Measurements from ENCODE around the gene TRIM54.

DNA sequence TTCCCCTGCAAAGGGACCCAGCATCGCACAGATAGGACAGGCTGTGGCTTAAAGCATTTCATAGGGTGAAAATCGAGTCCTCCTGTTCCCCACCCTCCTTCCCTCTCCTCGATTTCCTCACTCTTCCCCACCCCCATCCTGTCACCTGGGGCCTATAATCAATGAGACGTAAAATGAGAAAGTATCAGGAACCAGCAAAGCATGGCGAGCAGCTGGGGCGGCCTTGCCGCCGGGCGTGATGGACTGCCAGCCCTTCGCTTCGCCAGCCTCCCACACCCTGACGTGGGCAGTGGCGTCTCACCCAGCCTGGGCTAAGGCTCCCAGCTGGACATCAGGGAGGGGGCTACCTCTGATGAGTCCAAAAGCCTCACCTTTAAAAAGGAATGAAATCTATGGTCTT lies 30.5 kb upstream of the TRIM54 start:
- TF ChIP-seq, protein P1, sequence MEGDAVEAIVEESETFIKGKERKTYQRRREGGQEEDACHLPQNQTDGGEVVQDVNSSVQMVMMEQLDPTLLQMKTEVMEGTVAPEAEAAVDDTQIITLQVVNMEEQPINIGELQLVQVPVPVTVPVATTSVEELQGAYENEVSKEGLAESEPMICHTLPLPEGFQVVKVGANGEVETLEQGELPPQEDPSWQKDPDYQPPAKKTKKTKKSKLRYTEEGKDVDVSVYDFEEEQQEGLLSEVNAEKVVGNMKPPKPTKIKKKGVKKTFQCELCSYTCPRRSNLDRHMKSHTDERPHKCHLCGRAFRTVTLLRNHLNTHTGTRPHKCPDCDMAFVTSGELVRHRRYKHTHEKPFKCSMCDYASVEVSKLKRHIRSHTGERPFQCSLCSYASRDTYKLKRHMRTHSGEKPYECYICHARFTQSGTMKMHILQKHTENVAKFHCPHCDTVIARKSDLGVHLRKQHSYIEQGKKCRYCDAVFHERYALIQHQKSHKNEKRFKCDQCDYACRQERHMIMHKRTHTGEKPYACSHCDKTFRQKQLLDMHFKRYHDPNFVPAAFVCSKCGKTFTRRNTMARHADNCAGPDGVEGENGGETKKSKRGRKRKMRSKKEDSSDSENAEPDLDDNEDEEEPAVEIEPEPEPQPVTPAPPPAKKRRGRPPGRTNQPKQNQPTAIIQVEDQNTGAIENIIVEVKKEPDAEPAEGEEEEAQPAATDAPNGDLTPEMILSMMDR (IDR thresholded peaks at IDR 0.05) = no peak
- no peak for TF ChIP-seq POLR2AphosphoS5 (IDR thresholded peaks at IDR 0.05)
- no peak for TF ChIP-seq EP300 (IDR thresholded peaks at IDR 0.05)
- TF ChIP-seq POLR2A (IDR thresholded peaks at IDR 0.05) = no peak

Data from stomach (tissue), 4 donors.